LNCaP clone FGC (cell line): ENCODE measurements around the gene METAP1.
"Not testable (repeated sequence)": the region's sequence is repeated elsewhere in the genome, so short reads cannot be mapped to it uniquely, and the experiment has no call there.

Experiments used
- DNase-seq: peaks from one replicate; pipeline ENCODE4 v3.0.0-alpha.2; 2011; ENCODE audit warnings: low read depth
- H3K4me3 ChIP-seq: 2 replicates; pipeline ENCODE4 v1.5.1; 2011; ENCODE audit warnings: mild to moderate bottlenecking, low read depth, low read length, control low read depth
- TF ChIP-seq, protein P1 (sequence below): IDR thresholded peaks from 2 replicates; pipeline ENCODE4 v1.5.1; 2012; ENCODE audit warnings: mild to moderate bottlenecking; ENCODE audit not compliant: control insufficient read depth, insufficient read depth; ENCODE audit errors: extremely low read depth

METAP1 gene

GRCh38 chr4:99021386-99021785 is 25.9 kb downstream of the METAP1 start:
- H3K4me3 ChIP-seq: no peak overlapping the region
- DNase-seq: no peak
- TF ChIP-seq, protein P1, sequence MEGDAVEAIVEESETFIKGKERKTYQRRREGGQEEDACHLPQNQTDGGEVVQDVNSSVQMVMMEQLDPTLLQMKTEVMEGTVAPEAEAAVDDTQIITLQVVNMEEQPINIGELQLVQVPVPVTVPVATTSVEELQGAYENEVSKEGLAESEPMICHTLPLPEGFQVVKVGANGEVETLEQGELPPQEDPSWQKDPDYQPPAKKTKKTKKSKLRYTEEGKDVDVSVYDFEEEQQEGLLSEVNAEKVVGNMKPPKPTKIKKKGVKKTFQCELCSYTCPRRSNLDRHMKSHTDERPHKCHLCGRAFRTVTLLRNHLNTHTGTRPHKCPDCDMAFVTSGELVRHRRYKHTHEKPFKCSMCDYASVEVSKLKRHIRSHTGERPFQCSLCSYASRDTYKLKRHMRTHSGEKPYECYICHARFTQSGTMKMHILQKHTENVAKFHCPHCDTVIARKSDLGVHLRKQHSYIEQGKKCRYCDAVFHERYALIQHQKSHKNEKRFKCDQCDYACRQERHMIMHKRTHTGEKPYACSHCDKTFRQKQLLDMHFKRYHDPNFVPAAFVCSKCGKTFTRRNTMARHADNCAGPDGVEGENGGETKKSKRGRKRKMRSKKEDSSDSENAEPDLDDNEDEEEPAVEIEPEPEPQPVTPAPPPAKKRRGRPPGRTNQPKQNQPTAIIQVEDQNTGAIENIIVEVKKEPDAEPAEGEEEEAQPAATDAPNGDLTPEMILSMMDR: no peak

DNA sequence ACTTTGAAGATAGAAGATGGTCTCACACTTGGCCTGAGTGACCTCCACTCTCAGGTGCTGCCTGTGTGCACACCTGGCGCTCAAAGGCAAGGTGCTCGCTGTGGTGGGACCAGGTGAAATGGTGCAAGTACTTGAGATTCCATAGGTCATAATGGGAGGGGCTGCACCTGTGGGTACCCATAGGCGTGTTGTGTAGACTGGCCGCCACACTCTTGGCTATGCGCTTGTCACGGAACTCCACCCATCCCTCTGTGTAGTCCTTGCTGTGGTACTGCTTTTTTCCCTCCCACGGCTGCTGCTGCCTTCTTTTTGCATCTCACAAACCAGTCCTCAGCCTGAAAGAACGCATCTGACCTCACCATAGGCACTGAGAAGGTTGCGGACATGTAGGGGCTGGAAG is 27.0 kb downstream of the METAP1 start:
- TF ChIP-seq, protein P1: no peak
- no peak for DNase-seq
- H3K4me3 ChIP-seq: peak overlapping the region; percentile 39; the same call in 1 of the 2 replicates

GRCh38 chr4:99023800-99024251 is 28.3 kb downstream of the METAP1 start:
- H3K4me3 ChIP-seq, DNase-seq: not testable (repeated sequence)

- DNase-seq: no peak
- no peak overlapping the region for H3K4me3 ChIP-seq
- TF ChIP-seq, protein P1: peak; percentile 20; the same call in 1 of the 2 replicates
These were observed 29.2 kb downstream of the METAP1 start for GRCh38 chr4:99024481-99025275.

DNA sequence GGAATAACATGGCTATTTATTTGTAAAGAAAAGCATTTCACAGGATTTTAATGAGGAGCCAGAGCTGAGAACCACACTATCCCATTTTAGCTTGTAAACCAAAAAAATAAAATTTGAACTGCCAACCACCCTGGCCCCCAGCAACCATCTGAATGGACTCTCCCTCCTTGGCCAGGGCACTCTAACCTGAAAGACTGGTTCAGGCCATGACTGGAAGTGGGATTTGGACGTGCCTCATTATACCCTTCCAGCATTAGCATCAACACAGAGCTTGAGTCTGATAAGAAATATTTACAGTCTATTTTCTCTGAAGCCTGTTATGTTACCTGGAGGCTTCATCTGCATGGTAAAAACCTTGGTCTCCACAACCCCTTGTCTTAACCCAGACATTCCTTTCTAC is 30.0 kb downstream of the METAP1 start:
- no peak overlapping the region for H3K4me3 ChIP-seq
- DNase-seq: no peak
- TF ChIP-seq, protein P1: no peak

- no peak for DNase-seq
- TF ChIP-seq, protein P1: no peak
- no peak overlapping the region for H3K4me3 ChIP-seq
These were observed 31.8 kb downstream of the METAP1 start for GRCh38 chr4:99027304-99027703.

DNA sequence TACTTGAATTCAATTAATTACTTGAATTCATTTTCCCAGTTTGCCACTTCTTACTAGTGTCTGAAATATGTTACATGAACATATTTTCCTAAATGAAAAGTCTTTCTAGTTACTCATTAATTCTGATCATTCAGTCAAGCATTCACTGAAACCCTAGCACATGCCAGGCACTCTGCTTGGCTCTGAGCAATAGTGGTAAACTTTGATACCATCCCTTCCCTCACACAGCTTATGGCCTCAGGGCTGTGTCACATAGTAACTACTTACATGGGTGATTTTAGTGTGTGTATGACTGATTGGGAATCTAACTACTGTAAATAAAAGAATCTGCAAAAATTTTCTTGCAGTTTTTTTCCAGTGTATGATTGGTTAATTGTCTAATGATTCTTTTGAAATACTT is 32.7 kb downstream of the METAP1 start:
- TF ChIP-seq, protein P1: no peak
- no peak for DNase-seq
- H3K4me3 ChIP-seq: no peak overlapping the region
